K562 (cell line): ENCODE data around the gene LINGO3. TPM values are rescaled to one million over a fixed set of nuclear protein-coding genes. Genes with fewer than 3 reads are reported as not detected.

Experiments
- COPS2 ChIP-seq: fragments of 450-650 bp; conservative IDR thresholded peaks from 2 replicates; pipeline ENCODE4 v1.6.1; 2016; ENCODE audit warnings: mild to moderate bottlenecking, moderate library complexity
- CTCF ChIP-seq, 3 experiments: IDR thresholded peaks in 2 of 3; conservative IDR thresholded peaks in 1 of 3; 2 replicates each; pipeline ENCODE4 v1.5.1; 2011 to 2012; ENCODE audit warnings: low read length in 3 of 3, mild to moderate bottlenecking in 3 of 3, control low read depth in 2 of 3, improper control_type of control experiment in 1 of 3, inconsistent platforms in 1 of 3, low read depth in 1 of 3, mixed read lengths in 1 of 3, moderate library complexity in 1 of 3; ENCODE audit not compliant: insufficient read depth in 2 of 3
- MAFF ChIP-seq: IDR thresholded peaks from 2 replicates; pipeline ENCODE4 v1.6.1; 2012; ENCODE audit warnings: low read length, improper control_type of control experiment
- NR1H2 ChIP-seq: sonication (generic); formaldehyde crosslinking; IDR thresholded peaks from 2 replicates; pipeline ENCODE4 v1.4.0; 2020; ENCODE audit warnings: mild to moderate bottlenecking, missing genetic modification reagents
- RB1 ChIP-seq: fragments of 450-650 bp; IDR thresholded peaks from 2 replicates; pipeline ENCODE4 v1.6.1; 2017; ENCODE audit warnings: low read depth, mild to moderate bottlenecking
- ZBTB17 ChIP-seq: fragments of 450-650 bp; formaldehyde crosslinking; IDR thresholded peaks from 2 replicates; pipeline ENCODE4 v1.4.0; 2020; ENCODE audit warnings: mild to moderate bottlenecking
- ZNF124 ChIP-seq: sonication (generic); formaldehyde crosslinking; IDR thresholded peaks from 2 replicates; pipeline ENCODE4 v1.8.1; 2022; ENCODE audit warnings: missing genetic modification reagents
- ZNF445 ChIP-seq: fragments of 250-450 bp; sonication (Bioruptor Pico); IDR thresholded peaks from 2 replicates; pipeline ENCODE4 v1.4.0; 2020; ENCODE audit warnings: low read depth, mild to moderate bottlenecking, moderate library complexity
- polyA plus RNA-seq, 8 experiments: library from polyadenylated mRNA; depleted of rRNA in 4 of 8; stranded (reverse) in 5 of 8; unstranded in 3 of 8; fragments of >200 nt; fragmentation: Nextera tagmentation in 2 of 8; fragmentation: Illumina TruSeq in 1 of 8; extraction: Ambion mirVana in 2 of 8; extraction: Trizol in 1 of 8; gene quantifications; 2 replicates each; pipeline versions ENCODE4 v1.2.1 to v1.2.3, GENCODE V29; 2011 to 2014; ENCODE audit warnings: inconsistent platforms in 1 of 8, missing spikeins in 1 of 8
- total RNA-seq, 7 experiments: library from RNA; depleted of rRNA in 6 of 7; stranded (reverse); fragments of >200 nt in 6 of 7; fragmentation: Illumina TruSeq in 2 of 7; extraction: Trizol in 2 of 7; gene quantifications; 2 replicates each; pipeline versions ENCODE4 v1.2.1 to v1.2.3, GENCODE V29; 2011 to 2021; ENCODE audit warnings: low replicate concordance in 1 of 7
- TF ChIP-seq, protein P1 (sequence below): fragments of 450-650 bp; IDR thresholded peaks from 2 replicates; pipeline ENCODE4 v1.6.1; 2017; ENCODE audit warnings: antibody characterized with exemption
- TF ChIP-seq, protein P2 (sequence below): fragments of 450-650 bp; formaldehyde crosslinking; IDR thresholded peaks from 2 replicates; pipeline ENCODE4 v1.4.0; 2020; ENCODE audit warnings: mild to moderate bottlenecking, mixed read lengths
- TF ChIP-seq, protein P3 (sequence below), 2 experiments: fragments of 450-650 bp in 1 of 2; sonication (generic) in 1 of 2; formaldehyde crosslinking in 1 of 2; IDR thresholded peaks; 2 replicates each; pipeline versions ENCODE4 v1.7.1 to v1.9.0; 2016 to 2022; ENCODE audit warnings: inconsistent platforms in 1 of 2, mild to moderate bottlenecking in 1 of 2, missing genetic modification reagents in 1 of 2

Gene LINGO3
- total and polyA plus RNA-seq, 9 of the 15 experiments (the other 6 are each of a cell fraction or from before 2014, with no cell fraction given), result 0.03 to 0.05 (median 0.03) TPM; not detected in 6

- TF ChIP-seq CTCF (IDR thresholded peaks at IDR 0.05 in 2 of 3, conservative IDR thresholded peaks at IDR 0.05 in 1 of 3; ENCODE audit: insufficient read depth in 2 of 3, low read depth in 1 of 3, low read length in 3 of 3), result no peak
- TF ChIP-seq MAFF, result no peak
- no peak for TF ChIP-seq ZNF445
- TF ChIP-seq, protein P1, sequence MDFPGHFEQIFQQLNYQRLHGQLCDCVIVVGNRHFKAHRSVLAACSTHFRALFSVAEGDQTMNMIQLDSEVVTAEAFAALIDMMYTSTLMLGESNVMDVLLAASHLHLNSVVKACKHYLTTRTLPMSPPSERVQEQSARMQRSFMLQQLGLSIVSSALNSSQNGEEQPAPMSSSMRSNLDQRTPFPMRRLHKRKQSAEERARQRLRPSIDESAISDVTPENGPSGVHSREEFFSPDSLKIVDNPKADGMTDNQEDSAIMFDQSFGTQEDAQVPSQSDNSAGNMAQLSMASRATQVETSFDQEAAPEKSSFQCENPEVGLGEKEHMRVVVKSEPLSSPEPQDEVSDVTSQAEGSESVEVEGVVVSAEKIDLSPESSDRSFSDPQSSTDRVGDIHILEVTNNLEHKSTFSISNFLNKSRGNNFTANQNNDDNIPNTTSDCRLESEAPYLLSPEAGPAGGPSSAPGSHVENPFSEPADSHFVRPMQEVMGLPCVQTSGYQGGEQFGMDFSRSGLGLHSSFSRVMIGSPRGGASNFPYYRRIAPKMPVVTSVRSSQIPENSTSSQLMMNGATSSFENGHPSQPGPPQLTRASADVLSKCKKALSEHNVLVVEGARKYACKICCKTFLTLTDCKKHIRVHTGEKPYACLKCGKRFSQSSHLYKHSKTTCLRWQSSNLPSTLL, result no peak
- TF ChIP-seq, protein P2, sequence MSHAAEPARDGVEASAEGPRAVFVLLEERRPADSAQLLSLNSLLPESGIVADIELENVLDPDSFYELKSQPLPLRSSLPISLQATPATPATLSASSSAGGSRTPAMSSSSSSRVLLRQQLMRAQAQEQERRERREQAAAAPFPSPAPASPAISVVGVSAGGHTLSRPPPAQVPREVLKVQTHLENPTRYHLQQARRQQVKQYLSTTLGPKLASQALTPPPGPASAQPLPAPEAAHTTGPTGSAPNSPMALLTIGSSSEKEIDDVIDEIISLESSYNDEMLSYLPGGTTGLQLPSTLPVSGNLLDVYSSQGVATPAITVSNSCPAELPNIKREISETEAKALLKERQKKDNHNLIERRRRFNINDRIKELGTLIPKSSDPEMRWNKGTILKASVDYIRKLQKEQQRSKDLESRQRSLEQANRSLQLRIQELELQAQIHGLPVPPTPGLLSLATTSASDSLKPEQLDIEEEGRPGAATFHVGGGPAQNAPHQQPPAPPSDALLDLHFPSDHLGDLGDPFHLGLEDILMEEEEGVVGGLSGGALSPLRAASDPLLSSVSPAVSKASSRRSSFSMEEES (CRISPR knock-in tag), result no peak
- TF ChIP-seq, protein P3, sequence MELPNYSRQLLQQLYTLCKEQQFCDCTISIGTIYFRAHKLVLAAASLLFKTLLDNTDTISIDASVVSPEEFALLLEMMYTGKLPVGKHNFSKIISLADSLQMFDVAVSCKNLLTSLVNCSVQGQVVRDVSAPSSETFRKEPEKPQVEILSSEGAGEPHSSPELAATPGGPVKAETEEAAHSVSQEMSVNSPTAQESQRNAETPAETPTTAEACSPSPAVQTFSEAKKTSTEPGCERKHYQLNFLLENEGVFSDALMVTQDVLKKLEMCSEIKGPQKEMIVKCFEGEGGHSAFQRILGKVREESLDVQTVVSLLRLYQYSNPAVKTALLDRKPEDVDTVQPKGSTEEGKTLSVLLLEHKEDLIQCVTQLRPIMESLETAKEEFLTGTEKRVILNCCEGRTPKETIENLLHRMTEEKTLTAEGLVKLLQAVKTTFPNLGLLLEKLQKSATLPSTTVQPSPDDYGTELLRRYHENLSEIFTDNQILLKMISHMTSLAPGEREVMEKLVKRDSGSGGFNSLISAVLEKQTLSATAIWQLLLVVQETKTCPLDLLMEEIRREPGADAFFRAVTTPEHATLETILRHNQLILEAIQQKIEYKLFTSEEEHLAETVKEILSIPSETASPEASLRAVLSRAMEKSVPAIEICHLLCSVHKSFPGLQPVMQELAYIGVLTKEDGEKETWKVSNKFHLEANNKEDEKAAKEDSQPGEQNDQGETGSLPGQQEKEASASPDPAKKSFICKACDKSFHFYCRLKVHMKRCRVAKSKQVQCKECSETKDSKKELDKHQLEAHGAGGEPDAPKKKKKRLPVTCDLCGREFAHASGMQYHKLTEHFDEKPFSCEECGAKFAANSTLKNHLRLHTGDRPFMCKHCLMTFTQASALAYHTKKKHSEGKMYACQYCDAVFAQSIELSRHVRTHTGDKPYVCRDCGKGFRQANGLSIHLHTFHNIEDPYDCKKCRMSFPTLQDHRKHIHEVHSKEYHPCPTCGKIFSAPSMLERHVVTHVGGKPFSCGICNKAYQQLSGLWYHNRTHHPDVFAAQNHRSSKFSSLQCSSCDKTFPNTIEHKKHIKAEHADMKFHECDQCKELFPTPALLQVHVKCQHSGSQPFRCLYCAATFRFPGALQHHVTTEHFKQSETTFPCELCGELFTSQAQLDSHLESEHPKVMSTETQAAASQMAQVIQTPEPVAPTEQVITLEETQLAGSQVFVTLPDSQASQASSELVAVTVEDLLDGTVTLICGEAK (IDR thresholded peaks at IDR 0.05), result no peak
- TF ChIP-seq, protein P3 (CRISPR knock-in tag; IDR thresholded peaks at IDR 0.05), result no peak
- no peak for TF ChIP-seq COPS2
- TF ChIP-seq RB1, result no peak
- no peak for TF ChIP-seq ZNF124
- 0 out of 2 replicates have a peak, but pooled peaks have one; percentile 26 for TF ChIP-seq NR1H2 (CRISPR knock-in tag)
- TF ChIP-seq ZBTB17 (CRISPR knock-in tag), result no peak
Measured at GRCh38 chr19:2271234-2272103, 36.5 kb downstream of the LINGO3 start (continued).
